Measurements from ENCODE around the gene SLC25A44. TPM values are rescaled to one million over a fixed set of nuclear protein-coding genes. Genes with fewer than 3 reads are reported as not detected.

The SLC25A44 gene
- total and polyA plus RNA-seq, 2 of the 8 experiments (the other 6 are each of a cell fraction or from before 2014, with no cell fraction given), result 23.4 to 32.1 TPM

- Histone ChIP-seq H2BK15ac (ENCODE audit: low read length) (no peak overlapping the region), H3K56ac (replicated peaks; ENCODE audit: insufficient read length, low read depth, low read length) (no peak overlapping the region), H2BK12ac (ENCODE audit: low read depth, low read length) (no peak overlapping the region), H3K79me2 (ENCODE audit: control insufficient read depth in 1 of 2, insufficient read depth in 2 of 2, low read length in 2 of 2) (no peaks in the 10 kb centered on the region), H3K23me2 (ENCODE audit: low read depth, low read length) (peaks cover 4% of the 10 kb centered on the region; the same call in 1 of the 2 replicates), H3K4me2 (ENCODE audit: insufficient read depth in 1 of 2, low read depth in 2 of 2, low read length in 2 of 2) (no peak overlapping the region), H3K27ac (ENCODE audit: low read depth, low read length) (no peak overlapping the region), H2AFZ (ENCODE audit: low read length) (no peak overlapping the region), H2BK120ac (replicated peaks; ENCODE audit: low read depth, low read length) (no peak overlapping the region), H4K5ac (ENCODE audit: insufficient read length, low read depth, low read length) (no peak overlapping the region), H3K4me1 (replicated peaks in 1 of 4; ENCODE audit: control insufficient read depth in 3 of 4, insufficient read depth in 4 of 4, low read length in 3 of 4) (peaks cover 3 to 19% (median 11%) of the 10 kb centered on the region in 4 experiments; a peak in 6 of 7 replicates), H3K27me3 (replicated peaks in 1 of 4; ENCODE audit: control insufficient read depth in 3 of 4, extremely low read depth in 1 of 4, insufficient read depth in 3 of 4, low read length in 3 of 4) (no peaks in the 10 kb centered on the region), H2BK20ac (ENCODE audit: low read length) (no peak overlapping the region), H3K18ac (ENCODE audit: extremely low read depth, low read length) (no peak overlapping the region), H3K79me1 (ENCODE audit: low read depth, low read length) (no peaks in the 10 kb centered on the region), H3K23ac (ENCODE audit: insufficient read length) (no peak overlapping the region), H4K8ac (ENCODE audit: extremely low read depth, insufficient read depth, low read length) (no peak overlapping the region), H2BK5ac (ENCODE audit: low read depth, low read length) (no peak overlapping the region), H4K20me1 (replicated peaks in 1 of 2; ENCODE audit: control insufficient read depth in 1 of 2, insufficient read depth in 2 of 2, low read length in 2 of 2) (no peaks in the 10 kb centered on the region), H3K14ac (ENCODE audit: insufficient read length) (no peak overlapping the region), H2AK5ac (ENCODE audit: low read depth, low read length) (no peak overlapping the region), H3K36me3 (ENCODE audit: control insufficient read depth in 2 of 4, insufficient read depth in 4 of 4, low read length in 3 of 4) (no peaks in the 10 kb centered on the region; a peak in 1 of 8 replicates), H3K4me3 (ENCODE audit: extremely low read depth in 1 of 4, insufficient read depth in 2 of 4, low read depth in 3 of 4, low read length in 4 of 4) (no peak overlapping the region), H3K4ac (replicated peaks; ENCODE audit: insufficient read length, low read depth, low read length) (no peak overlapping the region), H3K9ac (replicated peaks in 1 of 4; ENCODE audit: extremely low read depth in 1 of 4, low read depth in 3 of 4, low read length in 3 of 4) (no peak overlapping the region), H3K9me3 (ENCODE audit: insufficient read depth in 2 of 2, low read depth in 1 of 2, low read length in 1 of 2) (no peaks in the 10 kb centered on the region), H4K91ac (replicated peaks; ENCODE audit: insufficient read length, low read length) (no peak overlapping the region)
- CTCF ChIA-PET (ENCODE audit: partially characterized antibody), result interaction anchor here (1.3 kb wide), 1 partner anchor 16 kb away, joined by 3 read pairs; no protein-coding TSS in a partner anchor
- 90% methylated on average over 5 of the region's 5 CpGs; no CpG with 5 or more reads in 1 of the 2 experiments for WGBS, 2 experiments (ENCODE audit: extremely low coverage in 1 of 2, insufficient coverage in 1 of 2, insufficient read length in 1 of 2, insufficient replicate concordance in 2 of 2, low coverage in 1 of 2, low lambda C conversion rate in 2 of 2, missing lambda C conversion rate in 1 of 2)
- DNase-seq (ENCODE audit: low read depth in 1 of 2, low spot score in 2 of 2) (no peak), FAIRE-seq (no peak)
- POLR2A ChIA-PET (ENCODE audit: partially characterized antibody), result interaction anchor here (2.0 kb wide), 1 partner anchor 55 kb away, joined by 5 read pairs; the partner anchor contains the start of gene PMF1
- no peak for TF ChIP-seq TBP (IDR thresholded peaks at IDR 0.05; ENCODE audit: low read depth, low read length)
- no peak for TF ChIP-seq ZNF274 (IDR thresholded peaks at IDR 0.05; ENCODE audit: borderline replicate concordance, extremely low read depth, low read length)
- TF ChIP-seq BACH1 (IDR thresholded peaks at IDR 0.05; ENCODE audit: low read length), result no peak
- no peak for TF ChIP-seq JUND (IDR thresholded peaks at IDR 0.05; ENCODE audit: low read length)
- TF ChIP-seq RBBP5 (IDR thresholded peaks at IDR 0.05; ENCODE audit: borderline replicate concordance, low read depth, low read length), result no peak
- no peak for TF ChIP-seq MAX (IDR thresholded peaks at IDR 0.05)
- no peak for TF ChIP-seq SUZ12 (IDR thresholded peaks at IDR 0.05; ENCODE audit: low read length)
- no peak for TF ChIP-seq BCL11A (IDR thresholded peaks at IDR 0.05; ENCODE audit: low read depth in 2 of 2, low read length in 2 of 2)
- TF ChIP-seq ASH2L (IDR thresholded peaks at IDR 0.05; ENCODE audit: low read length), result no peak
- no peak for TF ChIP-seq ATF2 (IDR thresholded peaks at IDR 0.05; ENCODE audit: low read length)
- TF ChIP-seq POLR2AphosphoS5 (IDR thresholded peaks at IDR 0.05; ENCODE audit: low read depth, low read length), result no peak
- TF ChIP-seq NRF1 (IDR thresholded peaks at IDR 0.05; ENCODE audit: low read depth, low read length), result no peak
Observed at GRCh38 chr1:156157966-156158365, 35.9 kb upstream of the SLC25A44 start.
